SK-N-SH treated with all-trans-retinoic acid at 6 μM for 48 hours (cell line): ENCODE data around the gene WDR59.

Experiments
- ARNTL ChIP-seq: fragments of 450-650 bp; formaldehyde crosslinking; IDR thresholded peaks from 2 replicates; pipeline ENCODE4 v1.5.0; 2020; ENCODE audit warnings: low read depth, mild to moderate bottlenecking, moderate library complexity, borderline replicate concordance
- CREB5 ChIP-seq: fragments of 250-450 bp; sonication (Bioruptor Pico); IDR thresholded peaks from 2 replicates; pipeline ENCODE4 v1.5.1; 2020; ENCODE audit warnings: low read depth, mild to moderate bottlenecking, moderate library complexity
- OSR1 ChIP-seq: fragments of 250-450 bp; sonication (Bioruptor Pico); IDR thresholded peaks from 2 replicates; pipeline ENCODE4 v1.8.0; 2022; ENCODE audit warnings: moderate library complexity, mild to moderate bottlenecking, inconsistent platforms
- ZFP3 ChIP-seq: fragments of 250-450 bp; sonication (Bioruptor Pico); IDR thresholded peaks from 2 replicates; pipeline ENCODE4 v1.5.0; 2020; ENCODE audit warnings: mild to moderate bottlenecking, moderate library complexity

GRCh38 chr16:74921051-74921450, 63.9 kb downstream of the WDR59 start:
- TF ChIP-seq CREB5 (CRISPR knock-in tag) (no peak), OSR1 (CRISPR knock-in tag) (no peak), ARNTL (no peak), ZFP3 (CRISPR knock-in tag) (no peak)
